Stomach smooth muscle (tissue), 2 donors: ENCODE measurements around the gene SAMD7.

ENCODE experiments used
- H3K27ac ChIP-seq: one replicate; pipeline ENCODE4 v1.7.0; 2013; ENCODE audit warnings: mild to moderate bottlenecking, low read length, inconsistent platforms
- H3K27me3 ChIP-seq, 2 donors: one replicate each; pipeline ENCODE4 v1.7.0; 2013; ENCODE audit warnings: low read length in 2 of 2; ENCODE audit not compliant: insufficient read depth in 2 of 2, control insufficient read depth in 1 of 2
- H3K36me3 ChIP-seq, 2 donors: one replicate each; pipeline ENCODE4 v1.7.0; 2013; ENCODE audit warnings: low read length in 2 of 2; ENCODE audit not compliant: control insufficient read depth in 2 of 2, insufficient read depth in 2 of 2
- H3K4me1 ChIP-seq: one replicate; pipeline ENCODE4 v1.7.0; 2013; ENCODE audit warnings: low read length; ENCODE audit not compliant: control insufficient read depth, insufficient read depth
- H3K4me3 ChIP-seq, 2 donors: one replicate each; pipeline ENCODE4 v1.7.0; 2013; ENCODE audit warnings: low read length in 2 of 2
- H3K9ac ChIP-seq, 2 donors: one replicate each; pipeline ENCODE4 v1.7.0; 2013; ENCODE audit warnings: low read length in 2 of 2, mild to moderate bottlenecking in 1 of 2
- H3K9me3 ChIP-seq, 2 donors: one replicate each; pipeline ENCODE4 v1.7.0; 2013; ENCODE audit warnings: low read length in 2 of 2; ENCODE audit not compliant: control insufficient read depth in 2 of 2
- donor health status: healthy.
- donor health status: Pancreatic carcinoma.

The SAMD7 gene

GRCh38 chr3:169913323-169913722, 2.0 kb downstream of the SAMD7 start:
- Histone ChIP-seq H3K27me3 (no peaks in the 10 kb centered on the region), H3K27ac (no peak overlapping the region), H3K9ac (no peak overlapping the region), H3K9me3 (no peaks in the 10 kb centered on the region), H3K4me3 (no peak overlapping the region), H3K4me1 (no peaks in the 10 kb centered on the region), H3K36me3 (no peaks in the 10 kb centered on the region)

- H3K4me1 ChIP-seq = no peaks in the 10 kb centered on the region
- H3K27me3 ChIP-seq = no peaks in the 10 kb centered on the region
- H3K27ac ChIP-seq = no peak overlapping the region
- H3K4me3 ChIP-seq = no peak overlapping the region
- H3K9ac ChIP-seq = no peak overlapping the region
- no peaks in the 10 kb centered on the region for H3K36me3 ChIP-seq
- no peaks in the 10 kb centered on the region for H3K9me3 ChIP-seq
These were observed 2.9 kb downstream of the SAMD7 start for GRCh38 chr3:169914321-169914720.

GRCh38 chr3:169923189-169923588, 11.8 kb downstream of the SAMD7 start:
- H3K9ac ChIP-seq = no peak overlapping the region
- H3K4me3 ChIP-seq = no peak overlapping the region

GRCh38 chr3:169923831-169924230, 12.5 kb downstream of the SAMD7 start:
- Histone ChIP-seq H3K36me3 (no peaks in the 10 kb centered on the region), H3K4me3 (no peak overlapping the region), H3K27ac (no peak overlapping the region), H3K9me3 (no peaks in the 10 kb centered on the region), H3K9ac (no peak overlapping the region), H3K4me1 (no peaks in the 10 kb centered on the region), H3K27me3 (no peaks in the 10 kb centered on the region)

More at GRCh38 chr3:169923189-169923588, 11.8 kb downstream of the SAMD7 start:
- Histone ChIP-seq H3K4me1 (no peaks in the 10 kb centered on the region), H3K9me3 (no peaks in the 10 kb centered on the region), H3K27ac (no peak overlapping the region), H3K36me3 (no peaks in the 10 kb centered on the region), H3K27me3 (no peaks in the 10 kb centered on the region)

- H3K9me3 ChIP-seq = no peaks in the 10 kb centered on the region
- H3K27ac ChIP-seq = no peak overlapping the region
- peaks cover 0 to 3% of the 10 kb centered on the region in 2 donors for H3K27me3 ChIP-seq
- H3K9ac ChIP-seq = no peak overlapping the region
- no peaks in the 10 kb centered on the region for H3K36me3 ChIP-seq
- H3K4me3 ChIP-seq = no peak overlapping the region
- H3K4me1 ChIP-seq = no peaks in the 10 kb centered on the region
These were observed 18.6 kb downstream of the SAMD7 start for GRCh38 chr3:169929830-169930519.

- H3K9me3 ChIP-seq = no peaks in the 10 kb centered on the region
- H3K27me3 ChIP-seq = peaks cover 0 to 3% of the 10 kb centered on the region in 2 donors
- no peak overlapping the region for H3K27ac ChIP-seq
- no peaks in the 10 kb centered on the region for H3K36me3 ChIP-seq
- H3K9ac ChIP-seq = no peak overlapping the region
- no peaks in the 10 kb centered on the region for H3K4me1 ChIP-seq
- H3K4me3 ChIP-seq = no peak overlapping the region
These were observed 19.5 kb downstream of the SAMD7 start for GRCh38 chr3:169930843-169931242.

GRCh38 chr3:169931747-169932520, 20.6 kb downstream of the SAMD7 start:
- Histone ChIP-seq H3K4me1 (no peaks in the 10 kb centered on the region), H3K27me3 (peaks cover 0 to 3% of the 10 kb centered on the region in 2 donors), H3K9ac (no peak overlapping the region), H3K9me3 (no peaks in the 10 kb centered on the region), H3K36me3 (no peaks in the 10 kb centered on the region), H3K27ac (no peak overlapping the region), H3K4me3 (no peak overlapping the region)

GRCh38 chr3:169939320-169939719, 27.9 kb downstream of the SAMD7 start:
- no peaks in the 10 kb centered on the region for H3K27me3 ChIP-seq
- no peaks in the 10 kb centered on the region for H3K36me3 ChIP-seq
- no peaks in the 10 kb centered on the region for H3K9me3 ChIP-seq
- H3K4me3 ChIP-seq = no peak overlapping the region
- no peak overlapping the region for H3K9ac ChIP-seq
- H3K27ac ChIP-seq = no peak overlapping the region
- no peaks in the 10 kb centered on the region for H3K4me1 ChIP-seq

GRCh38 chr3:169939751-169940150, 28.4 kb downstream of the SAMD7 start:
- Histone ChIP-seq H3K27ac (no peak overlapping the region), H3K27me3 (no peaks in the 10 kb centered on the region), H3K36me3 (no peaks in the 10 kb centered on the region), H3K9me3 (no peaks in the 10 kb centered on the region), H3K4me3 (no peak overlapping the region), H3K9ac (no peak overlapping the region), H3K4me1 (no peaks in the 10 kb centered on the region)

GRCh38 chr3:169940470-169941181, 29.3 kb downstream of the SAMD7 start:
- Histone ChIP-seq H3K9me3 (no peaks in the 10 kb centered on the region), H3K4me3 (no peak overlapping the region), H3K9ac (no peak overlapping the region), H3K27ac (no peak overlapping the region), H3K27me3 (no peaks in the 10 kb centered on the region), H3K4me1 (no peaks in the 10 kb centered on the region), H3K36me3 (no peaks in the 10 kb centered on the region)
